ENCODE measurements around the gene CRYBA2. TPM values are rescaled to one million over a fixed set of nuclear protein-coding genes. Genes with fewer than 3 reads are reported as not detected.

Gene CRYBA2
- total RNA-seq, 1 donor from 2014 or later, result not detected

DNA sequence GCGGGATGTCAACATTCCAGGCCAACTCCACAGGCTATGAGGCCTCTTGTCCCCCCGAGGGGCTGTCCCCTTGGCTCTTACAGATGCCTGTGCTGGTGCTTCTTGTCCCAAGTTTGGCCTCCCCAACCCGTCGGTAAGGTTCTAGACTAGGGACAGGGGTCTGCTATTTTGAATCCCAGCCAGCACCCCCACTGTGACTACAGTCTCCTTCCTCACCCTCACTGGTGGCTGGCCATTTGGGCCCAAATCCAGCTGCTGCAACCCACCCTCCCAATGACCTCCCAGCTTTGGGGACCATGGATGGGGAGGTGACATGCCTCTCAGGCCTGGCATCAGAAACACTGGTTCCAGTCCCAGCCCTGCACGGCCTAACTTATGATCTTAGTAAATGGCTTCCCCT is 29.4 kb upstream of the CRYBA2 start:
- no peak overlapping the region for H3K27ac Mint-ChIP-seq
- no peak overlapping the region for H3K9ac ChIP-seq
- no peaks in the 10 kb centered on the region for H3K79me2 ChIP-seq (ENCODE audit: low read depth)
- no peaks in the 10 kb centered on the region for H3K9me3 ChIP-seq (ENCODE audit: low read depth)
- H3K4me1 ChIP-seq, result peaks cover 3% of the 10 kb centered on the region
- no peaks in the 10 kb centered on the region for H3K36me3 Mint-ChIP-seq
- peaks cover 6% of the 10 kb centered on the region for H3K27me3 Mint-ChIP-seq (ENCODE audit: insufficient read depth, low read depth)
- no peak overlapping the region for H3K4me3 ChIP-seq
- H3K4me3 Mint-ChIP-seq, result no peak overlapping the region
- no peak for DNase-seq (ENCODE audit: low spot score)
- no peak overlapping the region for H3K27ac ChIP-seq
- H4K20me1 ChIP-seq (ENCODE audit: low read depth), result no peaks in the 10 kb centered on the region
- TF ChIP-seq, protein P1, sequence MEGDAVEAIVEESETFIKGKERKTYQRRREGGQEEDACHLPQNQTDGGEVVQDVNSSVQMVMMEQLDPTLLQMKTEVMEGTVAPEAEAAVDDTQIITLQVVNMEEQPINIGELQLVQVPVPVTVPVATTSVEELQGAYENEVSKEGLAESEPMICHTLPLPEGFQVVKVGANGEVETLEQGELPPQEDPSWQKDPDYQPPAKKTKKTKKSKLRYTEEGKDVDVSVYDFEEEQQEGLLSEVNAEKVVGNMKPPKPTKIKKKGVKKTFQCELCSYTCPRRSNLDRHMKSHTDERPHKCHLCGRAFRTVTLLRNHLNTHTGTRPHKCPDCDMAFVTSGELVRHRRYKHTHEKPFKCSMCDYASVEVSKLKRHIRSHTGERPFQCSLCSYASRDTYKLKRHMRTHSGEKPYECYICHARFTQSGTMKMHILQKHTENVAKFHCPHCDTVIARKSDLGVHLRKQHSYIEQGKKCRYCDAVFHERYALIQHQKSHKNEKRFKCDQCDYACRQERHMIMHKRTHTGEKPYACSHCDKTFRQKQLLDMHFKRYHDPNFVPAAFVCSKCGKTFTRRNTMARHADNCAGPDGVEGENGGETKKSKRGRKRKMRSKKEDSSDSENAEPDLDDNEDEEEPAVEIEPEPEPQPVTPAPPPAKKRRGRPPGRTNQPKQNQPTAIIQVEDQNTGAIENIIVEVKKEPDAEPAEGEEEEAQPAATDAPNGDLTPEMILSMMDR (IDR thresholded peaks at IDR 0.05), result no peak
- TF ChIP-seq EZH2phosphoT487 (IDR thresholded peaks at IDR 0.05), result no peak
- no peak for TF ChIP-seq EZH2 (IDR thresholded peaks at IDR 0.05)
- peaks cover 25% of the 10 kb centered on the region for H3K27me3 ChIP-seq
- peaks cover 2% of the 10 kb centered on the region for H3K4me1 Mint-ChIP-seq
- H3K4me2 ChIP-seq, result no peak overlapping the region
- H3K9me3 Mint-ChIP-seq, result no peaks in the 10 kb centered on the region
- H3K36me3 ChIP-seq, result no peaks in the 10 kb centered on the region
- no peaks in the 10 kb centered on the region for H3F3A ChIP-seq (ENCODE audit: low read depth)
- no peak overlapping the region for H2AFZ ChIP-seq (replicated peaks)

DNA sequence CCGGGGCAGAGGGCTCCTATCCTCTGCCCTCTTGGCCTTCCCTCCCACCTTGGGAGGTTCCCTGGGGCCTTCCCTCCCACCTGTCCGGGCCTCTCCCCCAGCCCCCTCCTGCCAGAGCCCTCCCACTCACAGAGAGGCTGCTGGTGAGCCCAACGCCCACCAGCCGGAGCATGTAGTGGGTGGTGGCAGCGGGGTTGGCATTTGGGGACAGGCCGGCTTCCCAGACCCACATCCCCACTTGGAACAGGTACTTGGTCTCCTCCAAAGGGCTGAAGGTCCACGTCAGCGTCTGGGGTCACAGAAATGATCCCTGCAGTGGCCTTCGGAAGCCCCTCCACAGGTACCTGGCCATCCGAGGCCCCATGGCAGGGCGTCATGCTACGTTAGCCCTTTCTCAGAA is 28.8 kb upstream of the CRYBA2 start:
- peaks cover 3% of the 10 kb centered on the region for H3K4me1 ChIP-seq
- Mint-ChIP-seq H3K36me3 (no peaks in the 10 kb centered on the region), H3K9me3 (no peaks in the 10 kb centered on the region), H3K4me3 (no peak overlapping the region), H3K27me3 (ENCODE audit: insufficient read depth, low read depth) (peaks cover 6% of the 10 kb centered on the region), H3K27ac (no peak overlapping the region), H3K4me1 (peaks cover 2% of the 10 kb centered on the region)
- peaks cover 25% of the 10 kb centered on the region for H3K27me3 ChIP-seq
- H3K79me2 ChIP-seq (ENCODE audit: low read depth), result no peaks in the 10 kb centered on the region
- no peak for TF ChIP-seq EZH2 (IDR thresholded peaks at IDR 0.05)
- TF ChIP-seq, protein P1 (IDR thresholded peaks at IDR 0.05), result no peak
- TF ChIP-seq EZH2phosphoT487 (IDR thresholded peaks at IDR 0.05), result no peak
- H3F3A ChIP-seq (ENCODE audit: low read depth), result no peaks in the 10 kb centered on the region
- no peaks in the 10 kb centered on the region for H3K36me3 ChIP-seq
- no peak overlapping the region for H3K27ac ChIP-seq
- H3K9ac ChIP-seq, result no peak overlapping the region
- H3K4me3 ChIP-seq, result no peak overlapping the region
- H3K4me2 ChIP-seq, result no peak overlapping the region
- no peak overlapping the region for H2AFZ ChIP-seq (replicated peaks)
- H4K20me1 ChIP-seq (ENCODE audit: low read depth), result no peaks in the 10 kb centered on the region
- no peak for DNase-seq (ENCODE audit: low spot score)
- H3K9me3 ChIP-seq (ENCODE audit: low read depth), result no peaks in the 10 kb centered on the region

DNA sequence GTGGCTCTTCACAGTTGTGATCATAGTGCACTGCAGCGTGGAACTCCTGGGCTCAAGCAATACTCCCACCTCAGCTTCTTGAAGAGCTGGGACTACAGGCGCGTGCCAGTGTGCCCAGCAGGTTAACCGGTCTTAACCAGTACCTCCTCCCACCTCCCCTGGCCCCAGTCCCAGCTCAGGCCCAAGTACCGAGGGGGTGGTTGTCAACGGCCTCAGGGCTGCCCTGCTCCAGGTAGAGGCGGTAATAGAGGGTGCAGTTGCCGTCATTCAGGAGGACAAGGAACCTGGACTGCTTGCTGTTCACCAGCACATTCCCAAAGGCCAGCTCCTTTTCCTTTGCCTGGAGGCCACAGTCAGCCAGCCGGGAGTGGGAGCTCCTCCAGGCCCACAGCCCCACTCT is 28.4 kb upstream of the CRYBA2 start:
- Histone ChIP-seq H3K9me3 (ENCODE audit: low read depth) (no peaks in the 10 kb centered on the region), H2AFZ (replicated peaks) (no peak overlapping the region), H3K36me3 (no peaks in the 10 kb centered on the region), H3K9ac (no peak overlapping the region), H3K4me2 (no peak overlapping the region), H4K20me1 (ENCODE audit: low read depth) (no peaks in the 10 kb centered on the region), H3F3A (ENCODE audit: low read depth) (no peaks in the 10 kb centered on the region), H3K4me3 (no peak overlapping the region), H3K79me2 (ENCODE audit: low read depth) (no peaks in the 10 kb centered on the region), H3K27me3 (peaks cover 25% of the 10 kb centered on the region), H3K4me1 (peaks cover 3% of the 10 kb centered on the region), H3K27ac (no peak overlapping the region)
- no peak for TF ChIP-seq EZH2 (IDR thresholded peaks at IDR 0.05)
- TF ChIP-seq, protein P1 (IDR thresholded peaks at IDR 0.05), result no peak
- TF ChIP-seq EZH2phosphoT487 (IDR thresholded peaks at IDR 0.05), result no peak
- H3K27me3 Mint-ChIP-seq (ENCODE audit: insufficient read depth, low read depth), result peaks cover 7% of the 10 kb centered on the region
- H3K4me3 Mint-ChIP-seq, result no peak overlapping the region
- H3K36me3 Mint-ChIP-seq, result no peaks in the 10 kb centered on the region
- no peak overlapping the region for H3K27ac Mint-ChIP-seq
- peaks cover 2% of the 10 kb centered on the region for H3K4me1 Mint-ChIP-seq
- H3K9me3 Mint-ChIP-seq, result no peaks in the 10 kb centered on the region
- DNase-seq (ENCODE audit: low spot score), result no peak

Data from neural progenitor cell (in vitro differentiated cells).